NCI-H2107 (cell line): ENCODE results near the gene COL5A1.

Experiments
- DNase-seq: peaks from one replicate; lab custom pipeline; 2025; lab: John Stamatoyannopoulos, UW

Gene COL5A1

DNA sequence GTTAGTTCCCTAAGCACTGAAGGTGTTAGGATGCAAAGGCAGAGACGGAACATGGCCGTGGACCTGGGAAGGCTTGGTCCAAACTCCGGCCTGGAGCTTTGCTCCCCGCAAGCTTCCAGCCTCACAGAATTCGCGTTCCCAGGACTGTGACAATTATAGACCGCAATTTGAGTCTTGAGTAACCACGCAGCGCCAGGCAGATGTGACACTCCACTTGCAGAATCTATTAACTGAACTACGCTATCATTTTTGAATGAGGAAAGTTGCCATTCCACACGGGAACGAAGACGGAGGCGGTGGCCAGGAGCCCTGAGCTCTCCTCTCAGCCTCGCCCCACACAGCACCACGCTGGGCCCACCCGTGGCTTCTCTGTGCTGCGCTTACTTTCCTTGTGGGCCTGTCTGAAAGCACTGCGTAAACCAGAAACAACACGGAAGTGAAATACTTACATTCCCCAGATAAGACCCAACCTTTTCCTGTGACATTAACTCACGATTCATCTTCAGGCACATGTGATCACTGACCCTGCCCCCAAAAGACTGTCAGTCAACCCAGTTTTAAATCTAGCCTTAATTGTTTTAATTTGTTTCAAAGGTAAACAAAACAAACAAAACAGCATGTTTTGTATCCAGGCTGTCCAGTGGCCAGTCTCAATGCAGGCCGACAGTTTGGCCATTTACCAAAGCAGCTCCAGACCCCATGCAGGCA is 16.1 kb upstream of the COL5A1 start:
- DNase-seq = no peak

DNA sequence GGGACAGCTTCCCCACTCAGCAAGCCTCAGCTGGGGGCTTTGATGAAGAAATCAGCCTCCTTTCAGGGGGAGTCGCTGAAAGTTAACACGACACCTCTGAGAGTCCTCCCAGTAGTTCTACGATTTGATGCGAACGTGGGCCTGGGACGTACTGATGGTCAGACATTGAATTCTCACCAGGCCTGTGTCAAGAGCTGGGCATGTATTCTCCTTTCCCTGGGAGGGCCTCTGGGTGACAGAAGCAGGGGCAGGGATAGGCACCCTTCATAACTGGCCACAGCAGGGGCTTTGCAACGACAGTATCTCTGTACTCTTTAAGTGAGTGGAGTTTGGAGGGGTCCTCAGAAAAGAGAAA is 15.6 kb upstream of the COL5A1 start:
- DNase-seq = no peak

DNA sequence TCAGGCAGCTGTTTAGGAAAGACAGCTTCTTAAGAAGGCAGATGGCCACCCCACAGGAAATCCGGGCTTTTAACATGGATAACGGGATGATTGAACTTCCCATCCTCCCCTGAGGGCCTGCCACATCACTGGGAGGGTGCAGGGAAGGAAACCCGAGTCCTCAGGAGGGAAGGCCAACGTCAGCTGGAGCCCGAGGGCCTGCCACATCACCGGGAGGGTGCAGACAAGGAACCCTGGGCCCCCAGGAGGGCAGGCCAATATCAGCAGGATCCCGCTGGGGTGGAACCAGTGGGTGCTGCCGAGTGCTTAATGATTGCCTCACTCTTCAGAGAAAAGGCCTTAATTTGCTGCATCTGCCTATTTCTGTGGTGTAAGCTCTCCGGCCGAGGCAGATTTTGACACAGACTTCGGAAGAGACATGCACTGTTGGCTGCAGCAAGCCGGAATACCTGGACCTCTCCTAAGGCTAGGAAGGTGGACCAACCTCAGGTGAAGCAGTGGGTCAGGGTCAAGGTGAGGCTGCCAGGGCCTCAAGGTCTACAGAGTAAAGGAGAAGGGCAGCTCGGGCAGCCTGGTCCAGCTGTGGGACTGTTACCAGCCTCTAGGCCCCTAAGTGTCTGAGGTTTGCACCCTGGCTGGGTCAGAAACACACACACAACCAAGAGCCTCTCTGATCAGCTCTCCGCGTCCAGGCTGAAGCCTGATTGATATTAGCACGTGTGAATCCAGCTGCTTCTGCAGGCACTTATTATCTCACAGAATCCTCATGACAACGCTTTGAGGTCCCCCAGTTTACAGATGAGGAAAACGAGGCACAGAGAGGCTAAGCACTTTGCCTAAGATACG is 14.8 kb upstream of the COL5A1 start:
- DNase-seq = no peak

DNA sequence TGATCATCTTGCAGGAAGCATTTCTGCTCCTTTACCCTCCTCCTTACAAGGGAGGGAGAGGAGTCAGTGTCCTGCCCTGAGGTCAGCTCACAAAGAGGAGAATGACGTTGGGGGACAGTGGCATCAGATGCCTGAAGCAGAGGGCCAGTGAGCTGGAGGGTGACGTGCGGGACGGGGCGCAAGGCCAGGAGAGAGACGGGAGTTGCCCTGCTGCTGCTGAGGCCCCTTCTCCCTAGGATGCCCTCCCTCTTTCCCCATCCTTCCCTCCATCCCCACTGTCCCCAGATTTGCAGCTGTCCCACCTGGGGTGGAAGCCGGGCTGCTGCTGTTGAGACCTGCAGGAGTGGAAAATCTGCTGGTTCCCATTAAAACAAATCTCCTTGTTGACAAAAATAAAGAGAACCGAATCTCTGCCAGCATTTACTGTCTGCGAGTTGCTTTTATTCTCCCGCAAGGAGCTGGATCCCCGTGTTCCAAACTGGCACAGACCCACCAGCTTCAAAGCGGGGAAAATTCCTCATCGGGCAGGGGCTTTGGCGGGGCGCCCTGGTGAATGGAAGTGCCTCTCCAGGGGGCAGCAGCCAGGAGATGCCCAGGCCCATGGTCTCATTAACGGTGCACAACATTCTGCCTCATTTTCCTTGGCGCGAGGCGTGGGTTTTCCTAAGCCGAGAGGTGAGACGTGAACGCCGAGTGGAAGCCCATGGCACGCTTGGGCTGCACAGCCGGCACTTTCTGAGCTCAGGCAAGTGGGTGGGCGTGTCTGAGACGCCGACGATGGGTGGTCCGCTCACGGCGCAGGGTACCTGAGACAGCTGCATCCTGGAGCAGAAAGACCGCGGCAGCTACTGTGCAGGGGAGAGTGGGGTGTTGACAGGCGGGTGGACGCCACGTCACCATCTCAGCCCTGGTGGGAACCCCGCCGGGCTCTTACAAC is 13.9 kb upstream of the COL5A1 start:
- DNase-seq = no peak

DNA sequence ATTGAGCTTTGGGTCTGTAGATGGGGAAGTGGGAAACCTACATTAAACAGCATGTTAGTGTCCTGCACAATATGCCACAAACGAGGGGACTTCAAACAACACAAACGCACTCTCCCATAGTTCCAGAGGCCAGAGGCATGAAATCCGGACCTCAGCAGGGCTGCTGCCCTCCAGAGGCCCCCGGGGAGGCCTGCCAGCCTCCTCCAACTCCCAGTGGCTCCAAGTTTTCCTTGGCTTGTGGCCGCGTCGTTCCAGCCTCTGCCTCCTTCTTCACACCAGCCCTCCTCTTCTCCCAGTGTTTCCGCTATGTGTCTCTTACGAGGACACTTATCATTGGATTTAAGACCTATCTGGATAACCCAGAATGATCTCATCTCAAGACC is 13.3 kb upstream of the COL5A1 start:
- DNase-seq = no peak

DNA sequence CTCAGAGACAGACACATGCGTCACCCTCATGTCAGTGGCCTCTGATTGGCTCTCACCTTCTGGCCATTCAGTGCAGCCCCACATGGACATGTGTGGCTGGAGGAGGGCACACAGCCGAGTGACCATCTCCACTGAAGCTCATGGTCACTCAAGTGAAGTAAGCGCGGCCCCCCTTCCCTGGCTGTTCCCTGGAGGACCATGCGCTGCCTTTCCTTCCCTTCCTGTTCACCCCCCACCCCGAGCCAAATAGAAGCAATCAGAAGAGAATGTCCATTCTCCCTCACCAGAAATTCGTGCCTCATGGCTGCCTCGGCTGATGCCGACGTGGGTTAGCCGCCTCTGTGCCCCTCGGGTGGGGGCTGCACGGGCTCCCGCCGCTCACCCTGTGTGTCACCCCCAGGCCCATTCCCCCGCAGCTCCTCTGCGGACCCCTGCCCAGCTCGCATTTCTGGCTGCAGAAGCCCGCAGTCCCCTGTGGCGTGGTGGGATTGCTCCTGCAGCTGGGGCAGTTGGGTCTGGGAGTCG is 12.5 kb upstream of the COL5A1 start:
- DNase-seq = no peak

DNA sequence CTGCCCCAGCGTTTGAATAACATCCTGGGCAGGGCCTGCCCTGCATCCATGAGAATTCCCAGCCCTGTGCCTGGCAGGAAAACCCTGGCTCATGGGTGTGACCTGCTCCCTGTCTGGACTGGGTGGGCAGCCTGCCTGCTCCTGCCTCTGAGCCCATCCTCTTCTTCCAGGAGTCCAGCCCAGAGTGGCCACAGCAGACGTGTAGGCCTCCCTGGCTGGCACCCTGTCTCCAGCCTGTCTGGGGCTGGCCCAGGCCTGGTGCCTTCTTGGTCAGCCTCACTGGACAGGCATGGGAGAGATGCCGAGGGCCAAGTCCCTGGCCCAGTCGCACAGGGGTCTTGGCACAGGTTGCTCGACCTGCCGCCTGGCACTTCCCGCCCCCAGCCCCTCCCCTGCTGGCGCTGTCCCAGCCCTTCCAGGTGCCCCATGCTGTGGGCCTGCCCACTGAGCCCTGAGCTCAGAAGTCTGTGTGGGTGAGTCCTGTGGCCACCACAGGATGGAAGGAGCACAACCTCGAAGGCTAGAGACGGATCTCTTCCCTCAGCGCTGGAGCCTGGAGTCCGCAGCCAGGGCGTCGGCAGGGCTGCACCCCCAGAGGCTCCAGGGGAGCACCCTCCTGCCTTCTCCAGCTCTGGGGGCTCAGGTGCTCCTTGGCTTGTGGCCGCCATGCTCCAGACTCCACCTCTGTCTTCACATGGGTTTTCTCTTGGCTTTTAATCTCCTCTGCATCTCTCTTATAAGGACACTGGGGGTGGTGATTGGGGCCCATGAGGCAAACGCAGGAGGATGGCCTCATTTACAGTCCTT is 11.8 kb upstream of the COL5A1 start:
- DNase-seq = no peak

DNA sequence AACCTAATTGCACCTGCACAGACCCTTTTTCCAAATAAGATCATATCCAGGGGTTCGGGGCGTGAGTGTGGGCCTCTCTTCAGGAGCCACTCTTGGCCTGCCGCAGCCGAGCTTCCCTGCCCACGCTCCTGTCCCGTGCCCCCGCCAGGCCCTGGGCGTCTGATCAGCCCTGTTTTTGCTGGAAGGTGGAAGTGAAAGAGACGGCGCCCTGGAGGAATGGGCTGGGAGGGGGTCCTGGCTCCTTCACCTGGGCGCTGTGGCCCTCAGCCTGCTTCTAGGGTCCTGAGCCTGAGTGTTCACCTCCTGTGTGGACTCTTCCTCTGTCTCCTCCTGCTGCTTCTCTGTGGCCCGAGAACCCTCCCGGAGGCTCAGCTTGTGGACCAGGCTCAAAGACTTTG is 11.2 kb upstream of the COL5A1 start:
- DNase-seq = no peak

DNA sequence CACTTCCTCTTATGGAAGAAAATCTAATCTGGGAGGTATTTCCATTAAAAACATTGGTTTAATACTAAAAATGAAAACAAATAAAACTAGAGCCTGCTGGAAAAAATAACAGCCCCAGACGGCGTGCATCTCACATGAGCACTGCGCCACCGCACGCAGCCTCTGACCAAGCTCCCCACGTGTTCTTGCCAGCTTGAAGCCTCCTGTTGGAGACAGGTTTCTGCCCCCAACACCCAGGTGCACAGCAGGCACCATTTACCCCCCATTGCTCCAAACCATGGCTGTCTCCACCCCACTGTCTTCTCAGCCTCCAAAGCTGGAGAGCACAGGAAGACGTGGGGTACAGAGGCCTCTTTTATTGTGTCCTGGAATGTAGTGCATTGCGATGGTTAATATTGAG is 10.7 kb upstream of the COL5A1 start:
- no peak for DNase-seq

DNA sequence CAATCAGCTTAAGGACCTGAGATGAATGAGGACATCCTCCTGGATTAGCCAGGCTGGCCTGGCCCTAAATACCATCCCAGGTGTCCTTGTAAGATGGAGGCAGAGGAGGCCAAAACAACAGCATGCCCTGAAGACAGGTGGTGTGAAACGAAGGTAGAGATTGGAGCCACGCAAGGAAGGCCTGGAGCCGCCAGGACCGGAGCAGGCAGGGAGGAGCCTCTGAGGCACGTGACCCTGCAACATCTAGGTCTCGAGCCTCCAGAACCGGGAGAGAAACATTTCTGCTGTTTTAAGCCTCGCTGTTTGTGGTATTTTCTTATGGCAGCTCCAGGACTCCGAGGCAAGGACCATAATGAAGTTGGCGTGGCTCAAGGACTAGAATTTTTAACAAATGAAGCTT is 9.7 kb upstream of the COL5A1 start:
- no peak for DNase-seq

DNA sequence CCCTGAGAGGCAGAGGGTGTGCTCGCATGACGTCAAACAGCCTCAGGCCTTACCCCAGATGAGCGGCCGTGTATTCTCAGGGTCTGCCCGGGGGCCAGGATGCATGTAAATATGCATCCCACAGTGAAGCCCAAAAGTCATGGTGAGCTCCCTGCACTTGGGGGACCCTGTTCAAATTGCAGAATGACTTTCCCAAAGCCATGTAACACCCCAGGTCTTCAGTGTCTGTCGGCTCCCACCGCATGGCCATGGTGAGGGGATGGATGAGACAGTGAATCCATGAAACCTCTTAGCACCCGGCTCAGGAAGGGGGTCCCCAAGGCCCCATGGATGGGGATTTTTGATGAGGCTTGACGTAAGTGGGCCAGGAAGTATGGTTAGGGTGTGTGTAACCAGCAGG is 9.3 kb upstream of the COL5A1 start:
- DNase-seq = no peak

DNA sequence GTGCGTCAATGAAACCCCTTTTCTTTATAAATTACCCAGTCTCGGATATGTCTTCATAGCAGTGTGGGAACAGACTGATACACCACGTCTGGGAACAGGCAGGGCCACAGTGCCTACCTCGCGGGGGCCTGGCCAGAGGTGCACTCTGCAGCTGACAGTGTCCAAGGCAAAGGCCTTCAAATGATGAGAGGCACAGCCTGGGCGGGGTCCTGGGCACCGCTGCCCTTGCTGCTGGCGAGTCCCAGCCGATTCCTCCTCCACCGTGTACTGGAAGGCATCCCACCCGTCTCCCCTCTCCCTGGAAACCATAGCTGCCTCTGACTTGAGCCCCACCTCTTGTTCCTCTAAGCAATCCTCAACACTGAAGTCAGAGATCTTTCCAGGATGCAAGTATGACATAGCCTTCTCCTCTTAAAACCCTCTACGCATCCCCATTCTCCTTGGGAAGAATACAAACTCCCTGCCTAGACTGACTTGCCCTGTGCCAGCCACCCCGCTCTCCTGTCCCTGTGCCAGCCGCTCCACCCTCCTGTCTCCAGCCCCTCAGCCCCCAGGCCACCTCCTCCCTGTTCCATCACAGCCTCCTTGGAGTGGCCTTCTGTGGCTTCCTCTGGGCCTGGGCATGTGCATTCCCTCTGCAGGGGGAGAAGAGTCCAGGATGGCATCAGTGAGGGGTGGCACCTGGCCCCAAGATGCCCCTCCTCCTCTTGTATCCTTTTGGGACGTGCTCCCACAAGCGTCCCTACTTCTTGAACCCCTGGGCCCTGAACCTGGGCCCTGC is 8.1 kb upstream of the COL5A1 start:
- DNase-seq = no peak

DNA sequence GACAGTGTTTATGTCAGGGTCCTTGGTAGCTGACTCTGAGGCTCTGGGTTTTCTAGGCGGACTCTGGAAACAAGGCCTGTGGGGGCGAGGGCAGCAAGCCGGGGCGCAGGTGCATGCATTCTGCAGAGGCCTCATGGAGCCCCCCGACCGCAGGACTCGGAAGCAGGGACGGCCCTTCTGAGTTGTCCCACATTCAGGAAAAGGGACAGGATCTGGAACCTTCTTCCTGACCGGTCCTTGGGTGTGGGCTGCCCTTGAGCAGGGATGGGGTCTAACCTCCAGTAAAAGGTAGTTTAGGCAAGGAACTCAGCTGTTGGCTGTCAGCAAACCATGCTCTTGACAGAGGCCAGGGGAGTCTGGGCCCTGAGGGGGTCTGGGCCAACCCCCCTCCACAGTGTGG is 7.4 kb upstream of the COL5A1 start:
- no peak for DNase-seq

DNA sequence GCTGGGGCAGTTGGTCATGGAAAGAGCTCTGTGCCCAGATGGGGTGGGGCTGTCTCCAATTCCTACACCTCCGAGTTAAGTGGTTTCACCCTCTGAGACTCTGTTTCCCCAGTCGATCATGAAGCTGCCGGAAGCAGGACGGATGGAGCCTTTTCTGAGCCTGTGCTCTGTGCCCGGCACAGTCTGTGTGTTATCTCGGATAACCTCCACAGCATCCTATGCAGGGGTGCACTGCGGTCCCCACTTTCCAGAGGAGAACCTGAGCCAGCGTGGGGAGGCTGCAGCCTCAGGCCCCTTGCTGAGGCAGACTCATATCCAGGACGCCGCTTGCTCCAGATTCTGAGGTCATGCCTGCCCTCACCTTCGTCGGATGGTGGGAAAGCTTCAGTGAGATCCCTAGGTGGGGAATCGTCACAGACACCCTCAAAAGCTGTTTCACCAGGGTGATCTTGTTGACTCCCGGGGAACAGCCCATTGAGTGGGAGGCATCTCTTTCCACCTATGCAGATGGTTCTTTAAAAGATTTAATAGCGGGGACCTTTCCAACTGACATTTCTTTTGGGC is 6.9 kb upstream of the COL5A1 start:
- no peak for DNase-seq

DNA sequence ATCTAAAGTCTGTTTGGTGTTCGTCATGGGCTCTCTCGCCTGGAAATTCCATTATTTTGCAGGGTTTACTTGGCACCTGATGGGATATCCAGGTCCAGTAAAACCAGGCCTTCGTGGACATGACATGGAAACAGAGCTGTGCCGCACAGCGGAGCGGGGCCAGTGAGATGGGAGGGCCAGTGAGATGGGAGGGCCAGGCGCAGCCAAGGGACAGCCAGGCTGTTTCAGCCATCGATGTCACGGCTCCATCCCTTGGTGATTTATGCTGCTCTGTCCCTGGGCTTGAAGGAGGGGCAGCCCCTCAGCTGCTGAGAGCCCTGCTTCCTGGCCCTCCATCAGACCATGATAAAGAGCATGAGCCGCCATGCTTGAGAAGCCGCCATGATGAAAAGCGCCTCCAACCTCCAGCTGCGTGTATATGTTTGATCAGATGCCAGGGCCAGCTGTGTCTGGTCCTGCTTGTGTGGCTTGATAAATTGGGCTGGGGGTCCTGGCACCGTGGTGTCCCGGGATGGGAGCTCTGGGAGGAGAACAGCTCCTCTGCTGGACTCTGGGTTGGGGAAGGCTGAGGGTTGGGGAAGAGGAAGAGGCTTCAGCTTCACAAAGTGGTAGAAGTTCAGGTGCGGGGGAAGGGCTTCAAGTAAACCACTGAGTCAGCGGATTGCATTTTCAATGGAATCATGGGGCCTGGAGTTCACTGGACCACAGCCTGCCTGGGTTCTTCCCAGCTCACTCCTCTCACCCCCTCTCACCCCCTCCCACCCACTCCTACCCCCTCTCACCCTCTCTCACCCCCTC is 6.1 kb upstream of the COL5A1 start:
- DNase-seq = no peak

DNA sequence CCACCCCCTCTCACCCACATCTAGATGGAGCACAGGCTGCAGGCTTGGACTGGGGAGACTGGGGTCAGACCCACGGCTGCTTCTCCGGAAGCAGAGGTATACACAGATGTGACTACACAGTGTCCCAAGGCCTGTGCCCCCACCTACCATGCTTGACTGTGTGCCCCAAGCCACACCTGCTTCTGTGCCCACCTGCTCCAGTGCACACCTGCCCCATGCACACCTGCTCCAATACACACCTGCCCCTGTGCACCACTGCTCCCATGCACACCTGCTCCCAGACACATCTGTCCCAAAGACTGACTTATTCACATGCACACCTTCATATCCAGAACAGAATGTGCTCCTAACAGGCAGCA is 5.5 kb upstream of the COL5A1 start:
- DNase-seq = no peak

DNA sequence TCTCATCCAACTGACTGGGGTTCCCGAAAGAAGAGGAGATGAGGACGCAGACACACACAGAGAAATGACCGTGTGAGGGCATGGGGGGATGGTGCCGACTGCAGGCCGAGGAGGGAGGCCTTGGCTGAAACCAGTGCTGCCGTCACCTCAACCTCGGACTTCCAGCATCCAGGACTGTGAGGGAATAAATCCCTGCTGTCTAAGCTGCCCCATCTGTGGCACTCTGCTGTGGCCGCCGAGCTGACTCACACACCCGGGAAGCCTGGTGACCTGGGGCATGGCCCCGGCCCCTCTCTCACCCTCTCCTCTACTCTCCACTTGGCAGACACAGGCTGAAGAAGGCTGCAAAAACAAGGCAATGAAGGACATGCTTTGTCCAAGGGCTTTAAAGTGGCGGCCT is 4.4 kb upstream of the COL5A1 start:
- no peak for DNase-seq

DNA sequence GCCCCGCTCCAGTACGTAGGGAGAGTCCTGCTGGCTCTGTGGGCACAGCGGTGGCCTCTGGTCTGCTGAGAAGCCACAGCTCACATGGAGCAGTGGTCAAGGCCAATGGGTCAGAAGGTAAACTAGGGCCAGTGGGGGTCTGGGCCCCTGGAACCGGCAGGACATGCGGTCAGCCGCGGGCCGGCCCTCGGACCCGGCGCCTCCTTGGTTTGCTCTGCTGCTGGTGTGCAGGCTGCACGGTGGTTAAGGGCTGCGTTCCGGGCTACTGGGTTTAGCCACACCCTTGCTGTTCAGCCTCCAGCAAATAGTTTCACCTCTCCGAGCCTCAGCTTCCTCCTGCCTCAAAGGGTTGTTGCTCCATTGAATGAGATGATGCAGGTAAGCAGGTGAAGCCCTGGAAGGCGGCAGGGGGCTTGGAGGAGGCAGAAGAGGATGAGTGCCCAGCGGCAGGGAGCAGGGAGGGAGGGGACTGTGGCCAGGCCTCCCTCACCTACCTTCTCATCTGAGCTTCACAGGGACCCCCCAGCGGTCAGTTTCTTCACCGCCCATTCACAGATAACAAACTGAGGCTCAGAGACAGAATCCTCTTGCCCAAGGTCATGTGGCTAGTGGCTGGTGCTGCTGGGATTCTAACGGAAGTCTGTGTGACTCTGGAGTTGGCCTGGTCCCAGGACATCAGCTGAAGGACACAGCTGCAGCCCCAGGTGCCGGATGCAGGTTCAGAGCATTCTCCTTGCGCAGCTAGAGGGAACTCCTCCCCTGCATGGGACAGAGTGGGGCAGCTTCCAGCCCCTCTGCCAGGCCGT is 3.7 kb upstream of the COL5A1 start:
- DNase-seq = no peak
